Fibroblast of skin of left quadriceps (primary cell): ENCODE results near the gene SMAD7.

Experiments used
- DNase-seq, 2 experiments: peaks; one replicate each; pipeline ENCODE4 v3.0.0-alpha.2; 2013; ENCODE audit warnings: low read depth in 2 of 2

Gene SMAD7

DNA sequence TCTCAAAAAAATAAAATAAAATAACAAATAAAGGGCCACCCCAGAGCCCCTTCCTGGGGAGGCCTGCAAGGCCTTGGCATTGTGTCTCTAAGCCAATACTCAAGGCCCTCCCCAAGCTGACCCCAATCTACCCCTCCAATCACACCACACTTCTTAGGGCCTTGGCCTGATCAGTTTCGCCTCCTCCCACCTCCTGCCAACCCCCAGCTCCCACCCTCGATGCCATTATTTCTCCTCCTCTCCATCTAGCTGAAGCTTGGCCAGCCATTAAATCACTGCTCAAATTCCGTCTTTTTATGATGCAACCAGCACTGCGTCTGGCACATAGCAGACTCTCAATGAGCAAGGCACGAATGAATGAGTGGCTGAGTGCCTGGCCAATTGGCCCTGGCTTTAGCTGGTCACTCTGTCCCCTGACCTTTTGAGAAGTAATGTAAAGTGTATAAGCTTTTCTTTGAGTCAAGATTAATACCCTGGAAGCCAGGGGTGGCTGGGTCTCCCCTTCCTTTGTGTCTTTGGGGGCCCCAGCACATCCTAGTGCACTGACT is 55.9 kb downstream of the SMAD7 start:
- no peak for DNase-seq

DNA sequence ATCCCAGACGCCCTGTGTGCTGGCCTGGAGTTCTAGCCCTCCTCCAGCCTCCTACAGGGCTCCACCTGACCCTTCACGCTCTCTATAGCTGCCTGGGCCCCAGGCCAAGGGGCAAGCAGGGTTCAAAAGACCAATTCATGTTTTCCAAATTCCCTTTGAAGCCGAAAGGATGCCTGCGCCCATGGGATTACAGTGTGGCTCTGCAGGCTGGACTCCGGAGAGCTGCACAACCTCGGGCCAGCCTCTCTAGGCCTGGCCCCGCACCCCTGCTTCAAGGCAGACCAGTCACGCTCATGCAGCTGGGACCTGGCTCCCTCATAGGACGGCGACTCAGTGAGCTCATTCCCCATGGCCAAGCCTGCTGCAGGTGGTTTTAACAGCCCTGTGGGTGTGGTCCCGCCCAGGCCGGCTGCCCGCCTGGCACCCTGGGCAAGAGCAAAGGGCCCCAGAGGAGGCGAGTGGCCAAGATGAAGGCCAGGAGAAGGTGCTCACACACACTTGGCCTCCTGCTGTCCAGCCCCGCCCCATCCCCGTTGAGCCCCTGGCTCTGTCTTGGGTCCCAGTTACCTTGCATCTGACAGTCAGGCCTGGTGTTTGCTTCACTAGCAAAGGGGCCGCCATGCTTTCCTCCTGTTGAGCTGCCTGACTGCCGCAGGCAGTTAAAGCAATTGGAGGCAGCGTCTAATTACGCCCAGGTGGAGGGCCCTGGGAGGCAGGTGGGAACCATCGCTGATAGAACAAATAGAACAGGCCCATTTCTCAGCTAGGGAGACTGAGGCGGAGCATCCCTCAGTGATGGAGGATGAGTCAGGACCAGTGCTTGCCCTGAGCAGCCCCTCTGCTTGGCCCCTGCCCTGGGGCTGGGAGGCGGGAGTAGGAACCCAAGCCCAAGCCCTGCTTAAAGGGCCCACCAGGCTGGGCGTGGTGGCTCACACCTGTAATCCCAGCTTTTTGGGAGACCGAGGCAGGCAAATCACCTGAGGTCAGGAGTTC is 56.9 kb downstream of the SMAD7 start:
- no peak for DNase-seq

GRCh38 chr18:48893061-48893607 is 57.6 kb downstream of the SMAD7 start:
- no peak for DNase-seq

GRCh38 chr18:48892146-48892855 is 58.5 kb downstream of the SMAD7 start:
- no peak for DNase-seq

DNA sequence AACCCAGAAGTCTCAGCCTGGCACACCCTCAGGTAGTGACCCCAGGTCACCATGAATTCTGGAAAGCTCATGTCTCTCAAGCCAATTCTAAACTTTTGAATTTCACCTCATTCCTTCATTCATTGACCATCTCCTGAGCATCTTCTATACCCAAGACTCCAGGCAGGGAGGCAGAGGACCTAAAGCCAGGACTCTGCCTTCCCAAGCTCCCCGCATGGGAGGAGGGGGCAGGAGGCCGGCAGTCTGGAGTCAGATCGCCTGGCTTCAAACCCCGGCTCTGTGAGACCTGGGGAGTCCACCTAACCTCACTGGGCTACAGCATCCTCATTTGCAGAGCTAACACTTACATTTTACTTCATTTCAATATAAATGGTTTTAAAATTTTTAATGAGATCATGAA is 59.0 kb downstream of the SMAD7 start:
- no peak for DNase-seq

- no peak for DNase-seq
Observed at GRCh38 chr18:48889981-48890762, 60.6 kb downstream of the SMAD7 start.

DNA sequence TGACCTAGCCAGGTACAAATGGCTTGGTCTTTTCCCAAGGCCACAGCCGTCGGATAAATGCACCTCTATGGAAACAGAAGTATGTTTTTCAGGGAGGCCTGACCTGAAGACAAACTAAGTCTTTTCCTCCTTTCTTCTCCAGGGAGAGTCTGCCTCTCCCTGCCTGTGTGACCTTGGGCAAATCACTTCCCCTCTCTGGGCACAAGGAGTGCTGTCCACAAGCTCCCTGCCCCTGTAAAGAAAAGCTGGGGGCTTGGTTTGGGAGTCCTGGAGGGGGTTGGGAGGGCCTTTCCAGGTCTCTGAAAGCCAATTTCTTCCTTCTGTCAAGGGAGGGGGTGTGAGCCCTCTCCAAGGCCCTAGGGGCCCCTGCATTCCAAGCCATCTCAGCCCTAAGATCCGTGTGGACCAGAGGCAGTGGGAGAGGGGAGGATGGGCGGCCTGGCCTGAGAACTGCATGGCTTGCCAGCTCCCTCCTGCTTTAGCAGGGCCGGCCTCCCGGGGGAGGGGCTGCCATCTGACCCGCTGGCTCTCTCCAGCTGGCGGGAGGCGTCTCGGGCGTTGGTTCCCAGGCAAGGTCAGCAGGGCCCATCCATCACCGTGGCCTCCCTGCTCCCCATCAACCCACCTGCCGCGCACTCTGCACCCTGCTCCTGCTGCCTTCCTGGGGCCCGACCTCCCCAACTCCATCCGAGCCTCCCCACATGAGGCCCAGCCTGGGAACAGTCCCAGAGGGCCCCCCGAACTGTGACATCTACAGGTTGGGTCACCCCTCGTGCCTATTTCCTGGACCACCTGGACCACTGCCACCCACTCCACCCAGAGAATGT is 61.4 kb downstream of the SMAD7 start:
- DNase-seq: no peak

- no peak for DNase-seq
Observed at GRCh38 chr18:48888773-48889080, 62.0 kb downstream of the SMAD7 start.

GRCh38 chr18:48887905-48888772 is 62.6 kb downstream of the SMAD7 start:
- no peak for DNase-seq

GRCh38 chr18:48887294-48887904 is 63.4 kb downstream of the SMAD7 start:
- no peak for DNase-seq

- DNase-seq: no peak
Observed at GRCh38 chr18:48886520-48887293, 64.1 kb downstream of the SMAD7 start.

- no peak for DNase-seq
Observed at GRCh38 chr18:48885924-48886400, 64.8 kb downstream of the SMAD7 start.

DNA sequence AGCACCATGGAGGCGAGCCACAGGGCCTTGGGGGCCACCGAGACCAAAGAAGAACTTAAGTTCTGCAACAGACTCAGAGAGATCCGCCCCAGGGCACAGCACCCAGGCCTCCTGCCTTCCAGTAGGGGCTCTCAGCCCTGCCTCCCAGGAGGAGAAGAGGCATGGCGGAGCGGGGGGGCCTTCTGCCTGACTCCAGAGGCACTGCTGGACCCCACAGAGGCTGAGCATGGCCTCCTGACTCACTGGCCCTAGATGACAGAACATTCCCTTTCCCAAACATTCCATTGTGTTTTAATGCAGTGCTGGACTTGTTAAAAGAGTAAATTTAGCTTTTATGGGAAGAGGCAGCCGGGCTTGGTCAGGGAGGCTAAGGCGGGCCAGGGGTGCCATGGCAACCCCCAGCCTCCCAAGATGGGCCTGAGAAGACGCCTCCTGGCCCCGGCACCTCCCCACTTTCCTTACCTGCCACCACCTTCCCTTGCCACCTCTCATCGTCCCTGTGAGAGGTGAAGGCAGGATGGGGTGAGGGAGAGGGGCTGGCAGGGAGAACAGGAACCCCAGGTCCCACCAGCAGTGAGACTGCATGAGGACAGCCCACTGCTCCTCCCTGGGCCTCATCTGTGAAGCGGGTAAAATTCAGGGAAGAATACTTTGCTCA is 65.4 kb downstream of the SMAD7 start:
- no peak for DNase-seq

DNA sequence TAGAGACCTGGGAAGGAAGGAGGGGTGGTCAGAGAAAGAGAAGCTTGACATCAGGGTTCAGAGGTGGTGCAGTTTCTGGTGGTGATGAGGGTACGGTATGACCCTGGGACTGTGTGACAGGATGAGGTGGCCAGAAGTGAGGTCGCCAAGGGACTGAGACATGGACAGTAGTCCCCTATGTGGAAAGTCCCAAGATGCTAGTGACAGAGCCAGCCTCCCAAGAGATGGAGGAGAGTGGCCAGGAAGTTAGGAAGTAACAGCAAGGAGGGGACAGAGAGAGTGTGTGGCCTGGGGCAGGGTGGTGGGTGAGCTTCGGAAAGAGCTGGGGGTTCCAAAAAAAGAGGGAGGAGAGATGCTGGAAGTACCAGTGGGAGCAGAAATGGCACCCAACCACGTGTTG is 66.0 kb downstream of the SMAD7 start:
- DNase-seq: no peak

GRCh38 chr18:48884306-48884705 is 66.5 kb downstream of the SMAD7 start:
- no peak for DNase-seq

DNA sequence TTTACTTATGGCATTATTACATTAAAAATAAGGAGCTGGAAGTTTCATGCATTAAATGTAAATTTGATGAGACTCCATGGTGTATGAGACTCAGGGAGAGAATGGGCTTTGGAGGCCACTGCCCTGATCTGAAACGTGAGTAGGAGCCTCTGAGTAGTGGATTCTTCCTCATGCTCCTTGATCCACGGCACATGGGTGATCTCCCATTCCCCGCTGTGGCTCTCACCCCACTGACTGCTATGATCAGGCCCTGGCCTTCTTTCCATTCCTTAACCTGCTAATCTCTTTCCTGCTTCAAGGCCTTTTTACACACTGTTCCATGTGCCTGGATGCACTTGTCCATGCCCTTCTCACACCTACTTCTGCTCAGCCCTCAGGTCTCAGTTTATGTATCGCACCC is 68.4 kb downstream of the SMAD7 start:
- DNase-seq: no peak

DNA sequence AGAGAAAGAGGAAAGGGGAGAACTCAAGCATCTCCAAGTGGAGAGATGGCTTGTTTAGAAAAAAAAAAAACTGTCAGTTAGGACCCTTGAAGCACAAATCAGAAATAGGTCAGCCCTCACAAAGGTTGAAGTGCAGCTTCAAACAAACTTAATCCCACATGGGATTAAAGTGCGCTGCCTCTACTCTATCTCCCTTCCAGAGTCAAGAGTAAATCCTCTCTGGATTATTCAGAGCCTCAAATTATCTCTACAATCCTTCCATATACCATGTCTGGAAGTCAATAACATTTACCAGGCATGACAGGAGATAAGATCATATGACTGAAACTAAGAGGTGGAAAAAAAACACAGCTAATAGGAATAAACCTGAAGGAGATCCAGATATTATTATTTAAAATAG is 69.8 kb downstream of the SMAD7 start:
- no peak for DNase-seq

GRCh38 chr18:48879008-48879431 is 71.7 kb downstream of the SMAD7 start:
- DNase-seq: no peak
